Karpas-422 (cell line): Measurements from ENCODE around the gene DNAAF5. TPM values are rescaled to one million over a fixed set of nuclear protein-coding genes. Genes with fewer than 3 reads are reported as not detected.
A peak's percentile ranks its signal among the peaks of the same experiment; 100 is the strongest.

ENCODE experiments used
- DNase-seq: peaks from one replicate; pipeline ENCODE4 v3.0.0-alpha.2; 2015
- H2AFZ ChIP-seq: fragments of 200-600 bp; sonication (generic); 2 replicates; pipeline ENCODE4 v1.6.1; 2014; ENCODE audit warnings: antibody characterized with exemption, low read length, mixed read lengths
- H3K27ac ChIP-seq: fragments of 200-600 bp; sonication (generic); 2 replicates; pipeline ENCODE4 v1.5.1; 2014; ENCODE audit warnings: mild to moderate bottlenecking, low read length, moderate library complexity
- H3K27me3 ChIP-seq: fragments of 200-600 bp; sonication (generic); 2 replicates; pipeline ENCODE4 v1.6.1; 2014; ENCODE audit warnings: low read length, mixed read lengths
- H3K36me3 ChIP-seq: fragments of 200-600 bp; sonication (generic); 2 replicates; pipeline ENCODE4 v1.6.1; 2014; ENCODE audit warnings: low read length, mixed read lengths; ENCODE audit not compliant: insufficient read depth
- H3K4me1 ChIP-seq: fragments of 200-600 bp; sonication (generic); 2 replicates; pipeline ENCODE4 v1.6.1; 2014; ENCODE audit warnings: mild to moderate bottlenecking, low read length, mixed read lengths
- H3K4me2 ChIP-seq: fragments of 200-600 bp; sonication (generic); 2 replicates; pipeline ENCODE4 v1.6.1; 2014; ENCODE audit warnings: low read length, low read depth, mild to moderate bottlenecking; ENCODE audit not compliant: poor library complexity, severe bottlenecking
- H3K4me3 ChIP-seq: fragments of 200-600 bp; sonication (generic); 2 replicates; pipeline ENCODE4 v1.5.1; 2014; ENCODE audit warnings: mild to moderate bottlenecking, antibody characterized with exemption, low read length, mixed read lengths
- H3K79me2 ChIP-seq: fragments of 200-600 bp; sonication (generic); 2 replicates; pipeline ENCODE4 v1.6.1; 2014; ENCODE audit warnings: mild to moderate bottlenecking, low read length, mixed read lengths
- H3K9ac ChIP-seq: fragments of 200-600 bp; sonication (generic); 2 replicates; pipeline ENCODE4 v1.6.0; 2014; ENCODE audit warnings: low read length
- H3K9me2 ChIP-seq: fragments of 200-600 bp; sonication (generic), shearing (Covaris generic); replicated peaks from 2 replicates; pipeline ENCODE4 v1.6.0; 2014; ENCODE audit warnings: mild to moderate bottlenecking, low read length, moderate library complexity; ENCODE audit not compliant: insufficient read depth
- H3K9me3 ChIP-seq: fragments of 300-700, 200-600 bp; sonication (generic); 2 replicates; pipeline ENCODE4 v1.6.1; 2014; ENCODE audit warnings: low read length, mixed read lengths
- H4K20me1 ChIP-seq: fragments of 200-600 bp; sonication (generic); 2 replicates; pipeline ENCODE4 v1.6.1; 2014; ENCODE audit warnings: mild to moderate bottlenecking, antibody characterized with exemption, low read length, low read depth; ENCODE audit not compliant: insufficient read depth
- total RNA-seq: library from RNA; depleted of rRNA; stranded (reverse); fragments of >200 nt; shearing (Covaris generic); gene quantifications from 2 replicates; pipeline ENCODE4 v1.2.3, GENCODE V29; 2014; ENCODE audit warnings: low replicate concordance

DNAAF5 gene
- total RNA-seq, 1 experiment from 2014 or later, result 22.6 TPM

- H3K27me3 ChIP-seq, result no peaks in the 10 kb centered on the region
- H3K9me3 ChIP-seq, result no peaks in the 10 kb centered on the region
- no peak overlapping the region for H3K4me2 ChIP-seq
- H3K36me3 ChIP-seq, result peaks cover 25% of the 10 kb centered on the region
- no peaks in the 10 kb centered on the region for H4K20me1 ChIP-seq
- H3K4me3 ChIP-seq, result no peak overlapping the region
- no peaks in the 10 kb centered on the region for H3K9me2 ChIP-seq
- no peak overlapping the region for H2AFZ ChIP-seq
- H3K27ac ChIP-seq, result no peak overlapping the region
- no peak for DNase-seq
- no peaks in the 10 kb centered on the region for H3K4me1 ChIP-seq
- H3K79me2 ChIP-seq, result no peaks in the 10 kb centered on the region
- H3K9ac ChIP-seq, result no peak overlapping the region
Observed at GRCh38 chr7:783556-784490, 57.3 kb downstream of the DNAAF5 start.

- no peak overlapping the region for H2AFZ ChIP-seq
Observed at GRCh38 chr7:784971-785370, 58.5 kb downstream of the DNAAF5 start.

GRCh38 chr7:785416-785815 is 58.9 kb downstream of the DNAAF5 start:
- no peaks in the 10 kb centered on the region for H3K27me3 ChIP-seq
- H4K20me1 ChIP-seq, result no peaks in the 10 kb centered on the region
- H3K9me3 ChIP-seq, result no peaks in the 10 kb centered on the region
- peaks cover 34% of the 10 kb centered on the region for H3K36me3 ChIP-seq
- no peak overlapping the region for H2AFZ ChIP-seq
- no peaks in the 10 kb centered on the region for H3K9me2 ChIP-seq
- no peak overlapping the region for H3K9ac ChIP-seq
- H3K4me3 ChIP-seq, result no peak overlapping the region
- no peak for DNase-seq
- no peaks in the 10 kb centered on the region for H3K4me1 ChIP-seq
- no peak overlapping the region for H3K27ac ChIP-seq
- no peak overlapping the region for H3K4me2 ChIP-seq
- no peaks in the 10 kb centered on the region for H3K79me2 ChIP-seq

More at GRCh38 chr7:784971-785370, 58.5 kb downstream of the DNAAF5 start:
- no peaks in the 10 kb centered on the region for H3K4me1 ChIP-seq
- H3K36me3 ChIP-seq, result peaks cover 34% of the 10 kb centered on the region
- no peaks in the 10 kb centered on the region for H3K27me3 ChIP-seq
- no peaks in the 10 kb centered on the region for H3K9me2 ChIP-seq
- H3K27ac ChIP-seq, result no peak overlapping the region
- H3K4me3 ChIP-seq, result no peak overlapping the region
- no peak overlapping the region for H3K9ac ChIP-seq
- no peaks in the 10 kb centered on the region for H4K20me1 ChIP-seq
- no peak for DNase-seq
- no peak overlapping the region for H3K4me2 ChIP-seq
- no peaks in the 10 kb centered on the region for H3K79me2 ChIP-seq
- no peaks in the 10 kb centered on the region for H3K9me3 ChIP-seq

- H3K9me3 ChIP-seq, result no peaks in the 10 kb centered on the region
Observed at GRCh38 chr7:786472-787255, 60.2 kb downstream of the DNAAF5 start.

GRCh38 chr7:787332-788240 is 61.1 kb downstream of the DNAAF5 start:
- no peak overlapping the region for H3K4me2 ChIP-seq
- H3K9me3 ChIP-seq, result no peaks in the 10 kb centered on the region
- no peaks in the 10 kb centered on the region for H3K27me3 ChIP-seq
- DNase-seq, result no peak
- H3K9ac ChIP-seq, result no peak overlapping the region
- H3K9me2 ChIP-seq, result no peaks in the 10 kb centered on the region
- no peak overlapping the region for H2AFZ ChIP-seq
- H4K20me1 ChIP-seq, result no peaks in the 10 kb centered on the region
- H3K4me1 ChIP-seq, result no peaks in the 10 kb centered on the region
- H3K36me3 ChIP-seq, result peaks cover 32% of the 10 kb centered on the region
- no peak overlapping the region for H3K4me3 ChIP-seq
- H3K27ac ChIP-seq, result no peak overlapping the region
- H3K79me2 ChIP-seq, result no peaks in the 10 kb centered on the region

More at GRCh38 chr7:786472-787255, 60.2 kb downstream of the DNAAF5 start:
- Histone ChIP-seq H2AFZ (no peak overlapping the region), H3K27ac (no peak overlapping the region), H3K27me3 (no peaks in the 10 kb centered on the region), H4K20me1 (no peaks in the 10 kb centered on the region), H3K36me3 (peaks cover 34% of the 10 kb centered on the region), H3K4me3 (no peak overlapping the region), H3K79me2 (no peaks in the 10 kb centered on the region), H3K9me2 (no peaks in the 10 kb centered on the region), H3K4me2 (no peak overlapping the region), H3K4me1 (no peaks in the 10 kb centered on the region), H3K9ac (no peak overlapping the region)
- peak; percentile 80 for DNase-seq

- no peak overlapping the region for H3K4me3 ChIP-seq
- no peak overlapping the region for H3K9ac ChIP-seq
- no peaks in the 10 kb centered on the region for H4K20me1 ChIP-seq
- no peaks in the 10 kb centered on the region for H3K4me1 ChIP-seq
- no peak for DNase-seq
- no peak overlapping the region for H2AFZ ChIP-seq
- no peaks in the 10 kb centered on the region for H3K79me2 ChIP-seq
- no peaks in the 10 kb centered on the region for H3K9me3 ChIP-seq
- H3K27ac ChIP-seq, result no peak overlapping the region
- no peaks in the 10 kb centered on the region for H3K9me2 ChIP-seq
- peaks cover 25% of the 10 kb centered on the region for H3K36me3 ChIP-seq
- H3K27me3 ChIP-seq, result no peaks in the 10 kb centered on the region
- H3K4me2 ChIP-seq, result no peak overlapping the region
Observed at GRCh38 chr7:791519-791918, 65.0 kb downstream of the DNAAF5 start.

- H3K9me3 ChIP-seq, result no peaks in the 10 kb centered on the region
- no peaks in the 10 kb centered on the region for H3K4me1 ChIP-seq
- H2AFZ ChIP-seq, result no peak overlapping the region
- no peaks in the 10 kb centered on the region for H3K27me3 ChIP-seq
- H3K79me2 ChIP-seq, result no peaks in the 10 kb centered on the region
- DNase-seq, result no peak
- H3K27ac ChIP-seq, result no peak overlapping the region
- no peak overlapping the region for H3K9ac ChIP-seq
- H4K20me1 ChIP-seq, result no peaks in the 10 kb centered on the region
- H3K4me2 ChIP-seq, result no peak overlapping the region
- peaks cover 5% of the 10 kb centered on the region; the same call in 1 of the 2 replicates for H3K36me3 ChIP-seq
- no peak overlapping the region for H3K4me3 ChIP-seq
- no peaks in the 10 kb centered on the region for H3K9me2 ChIP-seq
Observed at GRCh38 chr7:794207-794606, 67.7 kb downstream of the DNAAF5 start.
